Body of pancreas (tissue), 4 donors: ENCODE data around the gene ABI3. TPM values are rescaled to one million over a fixed set of nuclear protein-coding genes. Genes with fewer than 3 reads are reported as not detected.

ENCODE experiments used
- ATAC-seq: fragments of 150-250 bp; one replicate; pipeline ENCODE4 v1.9.1; 2016
- DNase-seq, 4 donors: peaks; one replicate each; pipeline ENCODE4 v3.0.0-alpha.2; 2019
- H3K27ac ChIP-seq, 4 donors: fragments of 200-600 bp; sonication (generic); 1 replicate in 3 of 4; 2 replicates in 1 of 4; pipeline versions ENCODE4 v1.5.1 to v1.6.1; 2016 to 2019; ENCODE audit warnings: mild to moderate bottlenecking in 1 of 4, mixed read lengths in 1 of 4, moderate library complexity in 1 of 4
- H3K27me3 ChIP-seq, 2 donors: fragments of 200-600 bp; sonication (generic); one replicate each; pipeline ENCODE4 v1.6.0; 2016; ENCODE audit warnings: mild to moderate bottlenecking in 1 of 2
- H3K36me3 ChIP-seq, 2 donors: fragments of 200-600 bp; sonication (generic); replicated peaks in 1 of 2; 2 replicates each; pipeline ENCODE4 v1.5.1; 2016; ENCODE audit warnings: low read depth in 2 of 2; ENCODE audit not compliant: insufficient read depth in 1 of 2
- H3K4me1 ChIP-seq: fragments of 200-600 bp; sonication (generic); one replicate; pipeline ENCODE4 v1.6.0; 2016
- H3K4me3 ChIP-seq, 2 donors: fragments of 200-600 bp; sonication (generic); 1 replicate in 1 of 2; 2 replicates in 1 of 2; pipeline ENCODE4 v1.5.1; 2016 to 2019
- H3K9me3 ChIP-seq, 3 donors: fragments of 200-600 bp; sonication (generic); 1 replicate in 2 of 3; 2 replicates in 1 of 3; pipeline ENCODE4 v1.5.1; 2016
- CTCF ChIP-seq, 7 experiments: fragments of 450-650 bp in 4 of 7; fragments of 200-600 bp in 3 of 7; sonication (generic) in 3 of 7; IDR thresholded peaks; one replicate each; pipeline ENCODE4 v1.5.1; 2016 to 2019; ENCODE audit warnings: antibody characterized with exemption in 7 of 7
- POLR2A ChIP-seq, 3 donors: fragments of 450-650 bp; IDR thresholded peaks; one replicate each; pipeline ENCODE4 v1.6.1; 2016; ENCODE audit warnings: antibody characterized with exemption in 3 of 3, mild to moderate bottlenecking in 2 of 3
- WGBS, 2 donors: methylation state at CpG; one replicate each; pipeline ENCODE4 v1.1.5; 2017; 5-methylcytosine and 5-hydroxymethylcytosine counted together
- intact Hi-C: fragments of 100-400 bp; cut with DNase I; formaldehyde crosslinking; loops from one replicate; pipeline ENCODE4 v1.15.1; 2023
- total RNA-seq, 2 donors: library from RNA; depleted of rRNA; stranded (reverse); fragments of >200 nt; gene quantifications; one replicate each; pipeline ENCODE4 v1.1.0, GENCODE V29; 2016

Gene ABI3
- total RNA-seq, 2 donors from 2014 or later = 4.9 to 6.3 TPM

GRCh38 chr17:49224198-49224996 is 13.9 kb downstream of the ABI3 start:
- H3K27me3 ChIP-seq = peaks cover 0 to 11% of the 10 kb centered on the region in 2 donors
- no peaks in the 10 kb centered on the region for H3K9me3 ChIP-seq
- WGBS, 2 donors = 2 to 3% methylated on average over 22 to 95 of the region's 95 CpGs
- H3K36me3 ChIP-seq = no peaks in the 10 kb centered on the region
- peak in 3 of 4 donors; percentile 21 to 45 (median 37) for DNase-seq
- H3K4me1 ChIP-seq = peaks cover 18% of the 10 kb centered on the region
- H3K27ac ChIP-seq = no peak overlapping the region
- intact Hi-C loops = no loop called here
- no peak for ATAC-seq
- TF ChIP-seq CTCF (IDR thresholded peaks at IDR 0.05) (no peak), POLR2A (IDR thresholded peaks at IDR 0.05) (no peak)
- no peak overlapping the region for H3K4me3 ChIP-seq

DNA sequence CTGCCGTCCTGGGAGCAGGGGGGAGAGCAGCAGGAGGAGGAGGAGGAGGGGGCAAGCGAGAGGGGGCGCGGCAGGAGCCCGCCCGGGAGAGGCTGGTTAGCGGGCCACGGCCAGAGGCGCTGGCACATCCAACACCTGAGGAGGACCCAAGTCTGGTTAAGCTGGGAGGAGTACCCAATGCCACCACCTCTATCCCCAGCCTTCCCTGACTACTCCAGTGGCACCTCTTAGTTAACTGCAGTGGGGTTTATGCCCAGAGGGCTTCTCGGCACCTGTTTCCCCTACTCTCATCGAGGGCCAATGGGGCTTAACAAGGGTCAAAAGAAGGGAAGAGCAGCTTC is 14.5 kb downstream of the ABI3 start:
- Histone ChIP-seq H3K9me3 (no peaks in the 10 kb centered on the region), H3K4me3 (no peak overlapping the region), H3K4me1 (peaks cover 21% of the 10 kb centered on the region), H3K36me3 (no peaks in the 10 kb centered on the region), H3K27me3 (peaks cover 0 to 15% of the 10 kb centered on the region in 2 donors), H3K27ac (no peak overlapping the region)
- DNase-seq (no peak), ATAC-seq (no peak)
- intact Hi-C loops = no loop called here
- 26 to 43% methylated on average over 4 to 10 of the region's 11 CpGs for WGBS, 2 donors
- TF ChIP-seq POLR2A (IDR thresholded peaks at IDR 0.05) (no peak), CTCF (IDR thresholded peaks at IDR 0.05) (no peak)

GRCh38 chr17:49225554-49226236 is 15.2 kb downstream of the ABI3 start:
- DNase-seq (no peak), ATAC-seq (no peak)
- WGBS, 2 donors = 74 to 78% methylated on average over 8 of the region's 8 CpGs
- intact Hi-C loops = no loop called here
- no peaks in the 10 kb centered on the region for H3K9me3 ChIP-seq
- TF ChIP-seq POLR2A (IDR thresholded peaks at IDR 0.05) = no peak
- H3K27me3 ChIP-seq = peaks cover 0 to 16% of the 10 kb centered on the region in 2 donors
- no peak overlapping the region for H3K27ac ChIP-seq
- H3K4me1 ChIP-seq = peaks cover 28% of the 10 kb centered on the region
- H3K4me3 ChIP-seq = no peak overlapping the region
- no peaks in the 10 kb centered on the region for H3K36me3 ChIP-seq

GRCh38 chr17:49226771-49227435 is 16.4 kb downstream of the ABI3 start:
- intact Hi-C loops = no loop called here

More at GRCh38 chr17:49226771-49227435, 16.4 kb downstream of the ABI3 start:
- Histone ChIP-seq H3K9me3 (no peaks in the 10 kb centered on the region), H3K36me3 (no peaks in the 10 kb centered on the region), H3K27me3 (peaks cover 0 to 24% of the 10 kb centered on the region in 2 donors), H3K27ac (no peak overlapping the region), H3K4me3 (no peak overlapping the region), H3K4me1 (peaks cover 34% of the 10 kb centered on the region)
- no peak for TF ChIP-seq CTCF (IDR thresholded peaks at IDR 0.05)
- TF ChIP-seq POLR2A (IDR thresholded peaks at IDR 0.05) = no peak
- 68 to 81% methylated on average over 3 of the region's 3 CpGs for WGBS, 2 donors
- ATAC-seq = no peak
- DNase-seq = no peak
